Measurements from ENCODE around the gene C22orf23.
A peak's percentile ranks its signal among the peaks of the same experiment; 100 is the strongest.
"Not testable (repeated sequence)": the region's sequence is repeated elsewhere in the genome, so short reads cannot be mapped to it uniquely, and the experiment has no call there.

The C22orf23 gene

GRCh38 chr22:37953062-37953436 lies 352 bp downstream of the C22orf23 start:
- DNase-seq = no peak

DNA sequence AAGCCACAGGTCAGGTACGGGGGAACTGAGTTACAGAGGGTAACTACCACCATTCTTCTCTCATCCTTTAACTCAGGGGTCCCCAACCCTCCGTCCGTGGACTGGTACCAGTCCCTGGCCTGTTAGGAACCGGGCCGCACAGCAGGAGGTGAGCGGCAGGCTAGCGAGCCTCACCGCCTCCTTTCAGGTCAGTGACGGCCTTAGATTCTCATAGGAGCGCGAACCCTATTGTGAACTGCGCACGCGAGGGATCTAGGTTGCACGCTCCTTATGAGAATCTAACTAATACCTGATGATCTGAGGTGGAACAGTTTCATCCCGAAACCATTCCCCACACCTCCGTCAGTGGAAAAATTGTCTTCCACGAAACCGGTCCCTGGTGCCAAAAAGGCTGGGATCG lies 772 bp downstream of the C22orf23 start:
- DNase-seq = not testable (repeated sequence)

DNA sequence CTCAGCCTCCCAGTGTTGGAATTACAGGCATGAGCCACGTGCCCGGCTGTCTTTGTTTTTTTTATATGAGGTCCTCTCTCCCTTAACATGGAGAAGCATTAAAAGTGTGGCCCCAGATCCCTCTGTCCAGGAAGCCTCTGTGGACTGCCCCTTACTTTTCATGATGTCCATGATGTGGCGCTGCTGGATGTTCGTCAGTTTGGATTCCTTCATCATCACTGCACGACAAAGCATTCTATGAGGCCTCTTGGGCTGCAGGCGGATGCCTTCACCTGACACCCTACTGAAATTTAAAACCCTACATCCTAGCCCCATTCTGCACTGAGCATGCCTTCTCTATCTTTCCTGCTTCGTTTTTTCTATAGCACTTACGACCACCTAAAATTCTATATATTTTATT lies 2.1 kb downstream of the C22orf23 start:
- DNase-seq = no peak

DNA sequence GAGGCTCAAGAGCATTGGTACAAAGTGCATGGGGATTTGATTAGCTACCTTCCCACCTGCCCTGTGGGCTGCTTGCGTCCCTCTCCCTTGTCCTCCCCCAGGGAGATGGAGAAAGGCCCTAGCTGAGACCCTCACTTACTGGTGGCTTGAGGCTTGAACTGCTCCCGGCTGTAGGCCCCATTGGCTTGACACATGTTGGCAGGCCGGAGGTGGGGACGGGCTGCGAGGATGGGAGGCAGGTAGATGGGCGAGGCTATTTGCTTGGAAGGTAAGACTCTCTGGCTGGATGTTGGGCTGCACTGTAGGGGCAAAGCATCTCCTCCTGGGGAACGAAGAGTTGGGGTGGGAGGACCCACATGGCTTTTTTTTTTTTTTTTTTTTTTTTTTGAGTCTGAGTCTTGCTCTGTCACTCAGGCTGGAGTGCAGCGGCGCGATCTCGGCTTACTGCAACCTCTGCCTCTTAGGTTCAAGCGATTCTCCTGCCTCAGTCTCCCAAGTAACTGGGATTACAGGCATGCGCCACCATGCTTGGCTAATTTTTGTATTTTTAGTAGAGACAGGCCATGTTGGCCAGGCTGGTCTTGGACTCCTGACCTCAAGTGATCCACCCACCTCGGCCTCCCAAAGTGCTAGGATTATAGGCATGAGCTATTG lies 6.1 kb downstream of the C22orf23 start:
- DNase-seq = not testable (repeated sequence)

DNA sequence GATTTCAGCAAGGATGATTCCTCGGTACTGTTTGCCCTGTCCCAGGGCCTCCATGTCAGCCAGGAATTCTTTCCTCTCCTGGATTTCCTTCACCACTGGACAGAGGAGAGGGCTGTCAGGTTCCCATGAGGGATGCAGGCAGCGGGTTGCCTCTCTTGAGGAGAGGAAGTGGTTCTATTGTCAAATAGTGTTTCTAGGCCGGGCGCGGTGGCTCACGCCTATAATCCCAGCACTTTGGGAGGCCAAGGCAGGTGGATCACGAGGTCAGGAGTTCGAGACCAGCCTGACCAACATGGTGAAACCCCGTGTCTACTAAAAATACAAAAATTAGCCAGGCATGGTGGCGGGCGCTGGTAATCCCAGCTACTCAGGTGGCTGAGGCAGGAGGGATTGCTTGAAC lies 9.0 kb downstream of the C22orf23 start:
- not testable (repeated sequence) for DNase-seq

DNA sequence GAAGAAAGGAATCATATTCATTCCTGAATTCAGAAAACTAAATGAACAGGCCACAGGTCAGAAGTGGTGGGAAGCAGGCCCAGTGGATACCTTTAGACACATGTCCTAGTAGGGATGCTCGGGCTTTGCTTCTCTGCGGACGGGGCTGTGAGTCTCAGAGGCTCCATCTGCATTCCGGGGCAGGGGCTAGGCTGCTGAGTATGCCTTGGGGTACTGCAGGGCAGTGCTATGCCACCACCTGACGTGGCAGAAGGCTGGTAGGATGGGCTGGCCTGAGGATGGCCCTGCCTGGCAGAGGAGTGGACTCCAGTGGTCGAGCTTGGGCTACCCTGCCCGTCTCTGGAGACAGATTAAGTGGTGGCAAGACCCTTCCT lies 9.6 kb downstream of the C22orf23 start:
- DNase-seq = no peak

DNA sequence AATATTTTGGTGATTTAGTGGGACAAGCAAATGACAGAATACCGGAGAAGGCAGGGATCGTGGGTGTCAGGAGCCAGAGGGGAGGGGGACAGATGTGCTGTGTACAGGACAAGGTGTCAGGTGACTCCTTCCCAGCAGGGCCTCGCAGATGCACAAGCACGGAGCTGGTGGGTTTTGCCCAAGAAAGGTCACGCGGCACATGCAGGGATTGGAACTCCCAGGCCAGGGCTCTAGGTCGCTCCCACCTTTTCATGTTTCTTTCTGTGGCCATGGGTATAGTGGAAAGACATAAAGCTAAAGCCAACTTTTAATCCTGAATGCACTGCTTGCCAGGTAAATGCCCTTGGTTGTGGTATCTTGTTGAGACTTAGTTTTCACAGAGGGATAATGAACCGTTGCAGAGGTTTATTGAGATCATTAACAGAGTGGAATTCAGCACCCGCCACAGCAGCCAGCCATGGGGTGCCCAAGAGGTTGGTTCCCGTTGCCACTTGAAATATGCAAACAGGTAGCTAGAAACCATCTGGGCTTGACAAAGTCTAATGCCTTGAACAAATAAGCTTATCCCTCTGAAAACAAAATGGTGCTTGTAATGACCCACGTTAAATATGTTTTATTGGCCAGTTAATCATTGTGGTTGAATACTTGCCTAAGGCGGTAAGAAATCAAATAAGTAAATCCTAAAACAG lies 10.1 kb downstream of the C22orf23 start:
- no peak for DNase-seq

- DNase-seq = no peak
These were observed 11.3 kb downstream of the C22orf23 start for GRCh38 chr22:37942133-37942532.

- no peak for DNase-seq
These were observed 12.6 kb downstream of the C22orf23 start for GRCh38 chr22:37940698-37941376.

- peak; percentile 85 for DNase-seq
These were observed 19.6 kb downstream of the C22orf23 start for GRCh38 chr22:37933711-37934376.

GRCh38 chr22:37932821-37933578 lies 20.4 kb downstream of the C22orf23 start:
- no peak for DNase-seq

GRCh38 chr22:37932401-37932800 lies 21.0 kb downstream of the C22orf23 start:
- DNase-seq = no peak

DNA sequence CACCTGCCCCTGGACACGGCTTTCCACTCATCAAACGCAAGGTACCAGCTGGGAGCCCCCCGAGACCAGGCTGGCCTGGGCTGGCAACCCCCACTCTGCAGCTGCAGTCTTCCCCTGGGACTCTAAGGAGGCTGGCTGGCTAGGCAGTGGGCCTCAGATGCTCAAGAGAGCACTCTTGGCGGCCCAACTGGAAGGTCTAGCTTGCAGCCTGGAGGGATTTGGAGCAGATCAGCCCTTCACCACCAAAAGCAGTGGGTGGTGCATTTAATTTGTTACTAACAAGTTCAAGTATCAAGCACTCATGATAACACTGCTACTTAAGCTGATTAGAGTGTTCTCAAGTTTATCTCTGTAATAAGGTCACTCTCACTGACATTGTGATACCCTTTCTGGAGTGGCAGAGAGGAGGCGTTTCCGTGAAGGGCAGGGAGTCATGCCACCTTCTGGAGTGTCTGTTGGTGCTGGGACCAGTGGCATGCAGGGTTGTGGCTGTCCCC lies 21.5 kb downstream of the C22orf23 start:
- no peak for DNase-seq

GRCh38 chr22:37930952-37931440 lies 22.4 kb downstream of the C22orf23 start:
- DNase-seq = no peak

- no peak for DNase-seq
These were observed 23.0 kb downstream of the C22orf23 start for GRCh38 chr22:37930270-37930951.

- no peak for DNase-seq
These were observed 24.0 kb downstream of the C22orf23 start for GRCh38 chr22:37929390-37929789.

- DNase-seq = no peak
These were observed 25.8 kb downstream of the C22orf23 start for GRCh38 chr22:37927637-37927936.

- DNase-seq = no peak
These were observed 26.4 kb downstream of the C22orf23 start for GRCh38 chr22:37926771-37927636.

DNA sequence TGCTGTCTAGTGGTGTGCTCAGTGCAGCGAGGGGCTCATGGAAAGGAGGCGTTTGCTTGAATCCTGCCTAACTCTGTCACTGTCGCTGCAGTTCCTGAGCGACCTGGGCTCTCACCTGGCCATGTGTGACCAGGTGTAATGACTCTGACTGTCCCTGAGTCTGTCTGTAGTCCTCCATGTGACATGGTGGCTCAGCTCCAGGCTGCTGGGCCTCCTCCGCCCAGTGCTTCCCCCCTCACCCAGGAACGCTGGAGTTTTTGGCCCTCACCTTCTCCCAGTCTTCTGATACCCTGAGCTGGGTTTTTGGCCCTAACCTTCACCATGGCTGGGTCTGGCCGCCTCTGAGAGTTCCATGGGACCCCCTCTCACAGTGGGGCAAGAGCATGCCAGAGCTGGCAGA lies 27.0 kb downstream of the C22orf23 start:
- no peak for DNase-seq

DNA sequence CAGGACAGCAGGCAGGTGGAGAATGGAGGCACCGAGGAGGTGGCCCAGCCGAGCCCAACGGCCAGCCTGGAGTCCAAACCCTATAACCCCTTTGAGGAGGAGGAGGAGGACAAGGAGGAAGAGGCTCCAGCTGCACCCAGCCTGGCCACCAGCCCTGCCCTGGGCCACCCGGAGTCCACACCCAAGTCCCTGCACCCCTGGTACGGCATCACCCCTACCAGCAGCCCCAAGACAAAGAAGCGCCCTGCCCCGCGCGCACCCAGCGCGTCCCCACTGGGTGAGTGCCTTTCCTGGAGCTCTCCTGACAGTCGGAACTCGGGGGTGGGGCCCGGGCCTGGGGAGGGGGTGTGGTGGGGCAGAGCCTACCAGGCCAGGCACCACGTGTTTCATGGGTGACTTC lies 27.6 kb downstream of the C22orf23 start:
- no peak for DNase-seq

- no peak for DNase-seq
These were observed 28.1 kb downstream of the C22orf23 start for GRCh38 chr22:37925330-37925729.

Measured in activated naive CD4-positive, alpha-beta T cell treated with Interleukin-2 at 50 U/mL for 16 hours (primary cell).